Measurements from ENCODE around the gene NTM. TPM values are rescaled to one million over a fixed set of nuclear protein-coding genes. Genes with fewer than 3 reads are reported as not detected.

Gene NTM
- total RNA-seq, 1 experiment from 2014 or later, result 8.6 TPM

GRCh38 chr11:132228746-132229325, 858.4 kb downstream of the NTM start:
- Histone ChIP-seq H3K4me1 (ENCODE audit: insufficient read depth, low read length, poor library complexity, severe bottlenecking) (no peaks in the 10 kb centered on the region), H3K4me3 (ENCODE audit: low read depth, low read length, poor library complexity, severe bottlenecking) (no peak overlapping the region), H3K27me3 (replicated peaks; ENCODE audit: insufficient read depth, low read depth, low read length, poor library complexity) (peaks cover 6% of the 10 kb centered on the region), H3K9me3 (ENCODE audit: low read depth, low read length, poor library complexity, severe bottlenecking) (peaks cover 11% of the 10 kb centered on the region), H3K36me3 (ENCODE audit: insufficient read depth, low read length, poor library complexity, severe bottlenecking) (no peaks in the 10 kb centered on the region), H3K27ac (ENCODE audit: low read depth, low read length, poor library complexity, severe bottlenecking) (no peak overlapping the region)
- intact Hi-C loops (cut with micrococcal nuclease; ENCODE audit: unreplicated experiment), result no loop called here
- POLR2A ChIA-PET (ENCODE audit: low non-redundant PET), result no interaction called here
- CTCF ChIA-PET, result no interaction called here
- DNase-seq (ENCODE audit: low spot score), result peak; percentile 16
- BruUV-seq (replicated peaks), result no TSS peak
- no peak for TF ChIP-seq CTCF (conservative IDR thresholded peaks at IDR 0.05; ENCODE audit: low read depth, low read length)
- no peak for TF ChIP-seq EZH2 (IDR thresholded peaks at IDR 0.05; ENCODE audit: borderline replicate concordance, low read depth, low read length, poor library complexity, severe bottlenecking)

- no peak for TF ChIP-seq EZH2 (IDR thresholded peaks at IDR 0.05; ENCODE audit: borderline replicate concordance, low read depth, low read length, poor library complexity, severe bottlenecking)
- no peak for TF ChIP-seq CTCF (conservative IDR thresholded peaks at IDR 0.05; ENCODE audit: low read depth, low read length)
- Histone ChIP-seq H3K27ac (ENCODE audit: low read depth, low read length, poor library complexity, severe bottlenecking) (no peak overlapping the region), H3K27me3 (replicated peaks; ENCODE audit: insufficient read depth, low read depth, low read length, poor library complexity) (peaks cover 10% of the 10 kb centered on the region), H3K36me3 (ENCODE audit: insufficient read depth, low read length, poor library complexity, severe bottlenecking) (no peaks in the 10 kb centered on the region), H3K9me3 (ENCODE audit: low read depth, low read length, poor library complexity, severe bottlenecking) (peaks cover 11% of the 10 kb centered on the region), H3K4me1 (ENCODE audit: insufficient read depth, low read length, poor library complexity, severe bottlenecking) (no peaks in the 10 kb centered on the region), H3K4me3 (ENCODE audit: low read depth, low read length, poor library complexity, severe bottlenecking) (no peak overlapping the region)
- CTCF ChIA-PET, result no interaction called here
- no TSS peak for BruUV-seq (replicated peaks)
- POLR2A ChIA-PET (ENCODE audit: low non-redundant PET), result no interaction called here
- no peak for DNase-seq (ENCODE audit: low spot score)
- intact Hi-C loops (cut with micrococcal nuclease; ENCODE audit: unreplicated experiment), result no loop called here
Observed at GRCh38 chr11:132231656-132232347, 861.4 kb downstream of the NTM start.

GRCh38 chr11:132234878-132235277, 864.5 kb downstream of the NTM start:
- no peaks in the 10 kb centered on the region for H3K36me3 ChIP-seq (ENCODE audit: insufficient read depth, low read length, poor library complexity, severe bottlenecking)
- H3K27ac ChIP-seq (ENCODE audit: low read depth, low read length, poor library complexity, severe bottlenecking), result no peak overlapping the region
- no peak overlapping the region for H3K4me3 ChIP-seq (ENCODE audit: low read depth, low read length, poor library complexity, severe bottlenecking)
- CTCF ChIA-PET, result no interaction called here
- BruUV-seq (replicated peaks), result no TSS peak
- peaks cover 10% of the 10 kb centered on the region for H3K27me3 ChIP-seq (replicated peaks; ENCODE audit: insufficient read depth, low read depth, low read length, poor library complexity)
- POLR2A ChIA-PET (ENCODE audit: low non-redundant PET), result no interaction called here
- peaks cover 9% of the 10 kb centered on the region for H3K9me3 ChIP-seq (ENCODE audit: low read depth, low read length, poor library complexity, severe bottlenecking)
- TF ChIP-seq EZH2 (IDR thresholded peaks at IDR 0.05; ENCODE audit: borderline replicate concordance, low read depth, low read length, poor library complexity, severe bottlenecking) (no peak), CTCF (conservative IDR thresholded peaks at IDR 0.05; ENCODE audit: low read depth, low read length) (no peak)
- peak; percentile 29 for DNase-seq (ENCODE audit: low spot score)
- no peaks in the 10 kb centered on the region for H3K4me1 ChIP-seq (ENCODE audit: insufficient read depth, low read length, poor library complexity, severe bottlenecking)
- intact Hi-C loops (cut with micrococcal nuclease; ENCODE audit: unreplicated experiment), result no loop called here
